ENCODE measurements around the gene MGAT4B.

MGAT4B gene

DNA sequence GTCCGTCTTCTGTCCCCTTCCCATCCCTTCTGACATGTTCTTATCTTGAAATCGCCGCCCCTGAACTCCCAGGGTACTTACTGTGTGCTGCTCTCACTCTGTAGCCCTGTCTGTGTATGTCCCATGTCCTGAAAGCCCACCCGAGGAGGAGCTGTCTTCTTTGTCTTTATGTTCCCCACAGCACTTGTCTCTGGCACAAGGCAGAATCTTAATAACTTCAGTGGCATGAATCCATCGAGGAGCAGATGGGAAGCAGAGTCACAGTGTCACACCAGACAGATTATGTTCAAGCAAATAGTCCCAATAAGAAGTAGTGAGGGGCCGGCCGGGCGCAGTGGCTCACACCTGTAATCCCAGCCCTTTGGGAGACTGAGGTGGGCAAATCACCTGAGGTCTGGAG is 42.6 kb downstream of the MGAT4B start:
- TF ChIP-seq, protein P1, sequence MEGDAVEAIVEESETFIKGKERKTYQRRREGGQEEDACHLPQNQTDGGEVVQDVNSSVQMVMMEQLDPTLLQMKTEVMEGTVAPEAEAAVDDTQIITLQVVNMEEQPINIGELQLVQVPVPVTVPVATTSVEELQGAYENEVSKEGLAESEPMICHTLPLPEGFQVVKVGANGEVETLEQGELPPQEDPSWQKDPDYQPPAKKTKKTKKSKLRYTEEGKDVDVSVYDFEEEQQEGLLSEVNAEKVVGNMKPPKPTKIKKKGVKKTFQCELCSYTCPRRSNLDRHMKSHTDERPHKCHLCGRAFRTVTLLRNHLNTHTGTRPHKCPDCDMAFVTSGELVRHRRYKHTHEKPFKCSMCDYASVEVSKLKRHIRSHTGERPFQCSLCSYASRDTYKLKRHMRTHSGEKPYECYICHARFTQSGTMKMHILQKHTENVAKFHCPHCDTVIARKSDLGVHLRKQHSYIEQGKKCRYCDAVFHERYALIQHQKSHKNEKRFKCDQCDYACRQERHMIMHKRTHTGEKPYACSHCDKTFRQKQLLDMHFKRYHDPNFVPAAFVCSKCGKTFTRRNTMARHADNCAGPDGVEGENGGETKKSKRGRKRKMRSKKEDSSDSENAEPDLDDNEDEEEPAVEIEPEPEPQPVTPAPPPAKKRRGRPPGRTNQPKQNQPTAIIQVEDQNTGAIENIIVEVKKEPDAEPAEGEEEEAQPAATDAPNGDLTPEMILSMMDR (IDR thresholded peaks at IDR 0.05; ENCODE audit: control insufficient read depth, extremely low read depth, insufficient read depth), result no peak
- no peak for DNase-seq (ENCODE audit: low read depth)
- H3K4me3 ChIP-seq (ENCODE audit: low read depth, low read length), result no peak overlapping the region

DNA sequence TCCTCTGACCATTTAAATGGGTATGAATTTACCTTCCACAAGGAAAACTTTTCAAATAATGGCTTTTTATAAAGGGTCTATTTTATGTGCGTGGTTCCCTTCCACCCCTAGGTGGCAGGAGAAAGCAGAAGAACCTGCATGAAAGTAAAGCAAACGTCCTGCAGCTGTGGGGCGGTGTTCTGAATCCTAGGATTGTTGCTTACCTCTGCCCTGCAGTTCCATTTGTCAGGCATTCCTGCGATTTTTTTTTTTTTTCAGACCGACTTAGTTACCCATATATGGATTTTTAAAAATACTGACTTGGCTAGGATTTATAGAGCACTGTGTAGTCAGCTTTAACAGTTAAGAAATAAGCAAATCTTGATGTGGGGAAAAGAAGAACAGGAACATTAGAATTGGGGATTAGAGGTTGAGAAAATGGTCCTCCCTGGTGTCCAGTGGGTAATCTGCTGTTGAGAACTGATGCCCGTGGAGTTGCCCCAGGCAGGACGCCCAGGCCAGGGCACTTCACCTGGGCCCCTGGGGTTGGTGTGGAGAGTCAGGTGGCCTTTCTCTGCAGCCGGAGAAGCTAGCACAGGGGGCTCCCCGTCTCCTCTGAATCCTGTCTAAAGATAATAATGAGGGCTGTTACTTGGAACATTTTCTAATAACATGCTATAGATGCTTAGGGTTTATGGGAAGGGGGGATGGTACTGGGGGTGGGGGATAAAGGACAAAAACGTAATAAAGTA is 43.3 kb downstream of the MGAT4B start:
- TF ChIP-seq, protein P1 (IDR thresholded peaks at IDR 0.05; ENCODE audit: control insufficient read depth, extremely low read depth, insufficient read depth), result peak; percentile 93
- H3K4me3 ChIP-seq (ENCODE audit: low read depth, low read length), result no peak overlapping the region
- peak; percentile 43 for DNase-seq (ENCODE audit: low read depth)

DNA sequence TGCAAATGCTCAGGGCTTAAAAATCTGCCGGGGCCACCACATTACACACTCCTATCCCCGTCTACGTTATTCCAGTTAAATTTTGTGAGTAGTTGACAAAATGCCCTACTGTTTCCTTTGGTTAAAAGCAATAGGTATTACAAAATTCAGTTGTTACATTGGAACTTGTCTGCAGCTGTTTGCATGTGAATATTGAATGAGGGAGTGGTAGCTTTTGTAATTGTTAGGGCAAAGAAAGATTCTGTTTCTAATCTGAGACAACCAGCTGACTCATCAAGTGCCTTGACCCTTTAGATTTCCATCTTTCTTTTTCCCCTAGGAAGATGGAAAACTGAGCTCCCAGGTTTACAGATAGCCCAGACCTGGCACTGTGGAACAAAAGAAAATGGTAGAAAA is 43.9 kb downstream of the MGAT4B start:
- no peak for DNase-seq (ENCODE audit: low read depth)
- no peak overlapping the region for H3K4me3 ChIP-seq (ENCODE audit: low read depth, low read length)
- TF ChIP-seq, protein P1 (IDR thresholded peaks at IDR 0.05; ENCODE audit: control insufficient read depth, extremely low read depth, insufficient read depth), result no peak

DNA sequence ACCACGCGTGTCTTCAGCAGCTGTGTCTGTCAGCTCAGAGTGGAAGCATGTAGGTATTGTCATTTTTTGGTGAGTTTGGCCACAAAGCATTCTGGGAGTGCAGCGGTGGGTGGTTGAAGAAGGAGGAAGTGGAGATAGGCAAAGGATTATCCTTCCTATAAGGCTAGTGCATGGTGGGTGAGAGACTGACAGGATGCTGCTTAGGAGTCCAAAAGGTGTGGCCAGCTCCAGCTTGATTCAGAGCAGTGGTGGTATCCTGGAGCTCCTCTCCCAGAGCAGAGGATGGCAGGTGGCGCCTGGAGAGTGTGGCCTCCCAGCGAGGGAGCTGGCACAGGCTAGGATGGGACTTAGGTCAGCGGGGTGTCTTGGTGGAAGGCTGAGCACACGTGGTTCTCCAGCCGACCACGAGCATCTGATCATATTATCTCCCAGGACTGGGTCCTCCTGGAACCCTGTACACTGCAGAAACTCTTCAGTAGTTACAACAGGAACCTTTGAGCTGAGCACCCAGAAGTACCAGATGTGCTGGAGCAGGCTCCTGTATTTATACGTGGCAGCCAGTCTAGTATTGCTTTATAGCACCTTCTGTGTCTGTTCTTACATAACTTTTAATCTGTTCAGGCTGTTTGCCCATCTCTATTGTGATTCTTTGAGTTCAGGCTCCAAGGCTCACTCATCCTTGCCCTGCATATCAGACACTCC is 44.4 kb downstream of the MGAT4B start:
- H3K4me3 ChIP-seq (ENCODE audit: low read depth, low read length), result no peak overlapping the region
- TF ChIP-seq, protein P1 (IDR thresholded peaks at IDR 0.05; ENCODE audit: control insufficient read depth, extremely low read depth, insufficient read depth), result no peak
- DNase-seq (ENCODE audit: low read depth), result no peak

DNA sequence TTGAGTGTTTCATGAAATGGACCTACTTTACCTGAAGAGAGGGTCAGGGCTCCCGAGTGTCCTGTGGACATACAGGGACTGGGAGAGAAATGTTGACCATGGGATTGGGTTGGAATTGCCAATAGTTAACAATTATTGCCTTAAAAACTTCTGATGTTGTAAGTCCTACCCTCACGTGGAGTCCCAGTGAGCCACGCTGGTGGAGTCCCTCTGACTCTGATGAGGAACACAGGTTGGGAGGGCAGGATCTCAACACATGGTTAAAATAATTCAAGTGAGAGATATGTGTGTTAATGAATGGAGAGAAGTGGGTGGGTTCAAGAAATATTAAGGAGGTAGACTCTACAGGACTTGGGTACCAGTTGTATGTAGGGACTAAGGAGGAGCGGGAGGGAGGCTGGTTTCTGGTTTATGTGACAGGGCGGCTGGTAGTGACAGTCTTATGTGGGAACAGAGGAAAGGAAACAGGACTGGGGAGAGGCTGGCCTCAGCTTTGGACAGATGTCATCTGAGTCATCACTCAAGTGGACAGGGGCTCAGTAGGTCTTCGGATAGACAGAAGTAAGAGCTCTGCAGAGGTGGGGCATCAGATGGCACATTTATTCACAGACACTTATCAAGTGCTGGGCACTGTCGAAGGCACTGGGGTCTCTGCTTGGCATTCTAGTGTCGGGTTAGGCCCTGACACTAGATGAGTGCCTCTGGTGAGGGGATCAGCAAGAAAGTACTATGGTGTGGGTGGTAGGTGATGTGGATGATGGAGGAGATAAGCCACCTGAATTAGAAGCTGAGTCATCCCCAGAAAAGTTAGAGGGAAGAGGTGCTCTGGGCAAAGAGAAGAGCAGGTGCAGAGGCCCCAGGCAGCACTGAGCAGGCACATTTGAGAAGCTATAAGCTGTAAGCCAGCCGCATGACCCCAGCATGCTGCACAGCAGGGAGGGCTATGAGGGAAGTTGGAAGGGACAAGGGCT is 46.8 kb downstream of the MGAT4B start:
- DNase-seq (ENCODE audit: low read depth), result no peak
- TF ChIP-seq, protein P1 (IDR thresholded peaks at IDR 0.05; ENCODE audit: control insufficient read depth, extremely low read depth, insufficient read depth), result no peak
- no peak overlapping the region for H3K4me3 ChIP-seq (ENCODE audit: low read depth, low read length)

DNA sequence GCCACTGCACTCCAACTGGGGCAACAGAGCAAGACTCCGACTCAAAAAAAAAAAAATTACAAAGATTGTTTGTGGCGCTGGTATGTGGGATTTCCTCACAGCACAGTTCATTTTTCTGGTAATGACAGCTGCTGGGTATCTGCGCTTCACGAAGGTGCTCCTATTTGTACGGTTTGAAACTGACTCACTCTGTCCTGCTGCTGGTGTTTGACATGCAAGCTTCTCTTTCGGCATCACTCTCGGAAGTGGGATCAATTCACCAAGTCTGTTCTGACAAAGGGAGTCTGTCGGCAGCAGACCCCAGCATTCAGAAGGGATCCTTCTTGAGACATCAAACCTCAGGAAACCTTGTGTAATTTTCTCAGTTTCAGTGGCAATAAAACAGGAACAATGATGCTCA is 47.7 kb downstream of the MGAT4B start:
- TF ChIP-seq, protein P1 (IDR thresholded peaks at IDR 0.05; ENCODE audit: control insufficient read depth, extremely low read depth, insufficient read depth), result no peak
- no peak overlapping the region for H3K4me3 ChIP-seq (ENCODE audit: low read depth, low read length)
- no peak for DNase-seq (ENCODE audit: low read depth)

All from LNCaP clone FGC (cell line).